Neuronal stem cell (in vitro differentiated cells): Measurements from ENCODE around the gene RAPGEF3.

Source experiments
- DNase-seq: peaks from one replicate; pipeline ENCODE4 v3.0.0-alpha.2; 2013; ENCODE audit warnings: low spot score
- H2AFZ ChIP-seq: one replicate; pipeline ENCODE4 v1.6.1; 2013; ENCODE audit warnings: mild to moderate bottlenecking, low read length, inconsistent platforms
- H2AK5ac ChIP-seq: 2 replicates; pipeline ENCODE4 v1.6.1; 2013; ENCODE audit warnings: low read depth, mild to moderate bottlenecking, inconsistent platforms, low read length, moderate library complexity, mixed read lengths
- H2BK120ac ChIP-seq: 2 replicates; pipeline ENCODE4 v1.6.1; 2013; ENCODE audit warnings: low read depth, mild to moderate bottlenecking, inconsistent platforms, low read length, moderate library complexity, mixed read lengths
- H2BK12ac ChIP-seq: one replicate; pipeline ENCODE4 v1.6.1; 2013; ENCODE audit warnings: low read length, inconsistent platforms
- H2BK15ac ChIP-seq: 2 replicates; pipeline ENCODE4 v1.6.1; 2013; ENCODE audit warnings: mild to moderate bottlenecking, low read length, inconsistent platforms, mixed read lengths
- H2BK5ac ChIP-seq: one replicate; pipeline ENCODE4 v1.6.1; 2013; ENCODE audit warnings: inconsistent platforms, mild to moderate bottlenecking, low read length, moderate library complexity
- H3K14ac ChIP-seq: one replicate; pipeline ENCODE4 v1.6.1; 2013; ENCODE audit warnings: low read length, inconsistent platforms
- H3K18ac ChIP-seq: 2 replicates; pipeline ENCODE4 v1.6.1; 2013; ENCODE audit warnings: low read length, inconsistent platforms
- H3K23ac ChIP-seq: 2 replicates; pipeline ENCODE4 v1.6.1; 2013; ENCODE audit warnings: low read depth, mild to moderate bottlenecking, mixed read lengths, low read length, inconsistent platforms; ENCODE audit not compliant: poor library complexity
- H3K27ac ChIP-seq: replicated peaks from 3 replicates; pipeline ENCODE4 v1.5.1; 2013; ENCODE audit warnings: low read length, inconsistent platforms
- H3K27me3 ChIP-seq, 3 experiments: 2 replicates each; pipeline ENCODE4 v1.6.1; 2013; ENCODE audit warnings: low read length in 3 of 3, mild to moderate bottlenecking in 2 of 3, inconsistent platforms in 1 of 3, low read depth in 1 of 3, mixed read lengths in 1 of 3, moderate library complexity in 1 of 3; ENCODE audit not compliant: control insufficient read depth in 3 of 3, insufficient read depth in 3 of 3
- H3K36me3 ChIP-seq, 2 donors: replicated peaks in 1 of 2; 2 replicates each; pipeline ENCODE4 v1.6.1; 2013; ENCODE audit warnings: low read length in 2 of 2; ENCODE audit not compliant: control insufficient read depth in 2 of 2, insufficient read depth in 2 of 2
- H3K4ac ChIP-seq: 2 replicates; pipeline ENCODE4 v1.6.1; 2013; ENCODE audit warnings: inconsistent platforms, mild to moderate bottlenecking, low read length, moderate library complexity
- H3K4me1 ChIP-seq, 2 donors: 1 replicate in 1 of 2; 2 replicates in 1 of 2; pipeline ENCODE4 v1.6.1; 2013; ENCODE audit warnings: low read length in 2 of 2, low read depth in 1 of 2; ENCODE audit not compliant: control insufficient read depth in 2 of 2, insufficient read depth in 1 of 2
- H3K4me2 ChIP-seq: one replicate; pipeline ENCODE4 v1.6.1; 2013; ENCODE audit warnings: mild to moderate bottlenecking, low read length, inconsistent platforms; ENCODE audit not compliant: insufficient read depth, poor library complexity, severe bottlenecking
- H3K4me3 ChIP-seq, 2 donors: 2 replicates each; pipeline ENCODE4 v1.5.1; 2013; ENCODE audit warnings: low read length in 2 of 2, mild to moderate bottlenecking in 2 of 2, inconsistent platforms in 1 of 2, moderate library complexity in 1 of 2
- H3K79me1 ChIP-seq: one replicate; pipeline ENCODE4 v1.6.1; 2013; ENCODE audit warnings: low read depth, mild to moderate bottlenecking, inconsistent platforms, low read length, moderate library complexity
- H3K9ac ChIP-seq: one replicate; pipeline ENCODE4 v1.6.1; 2013; ENCODE audit warnings: mild to moderate bottlenecking, low read depth, low read length, inconsistent platforms; ENCODE audit not compliant: poor library complexity
- H3K9me3 ChIP-seq, 2 donors: replicated peaks in 1 of 2; 2 replicates each; pipeline versions ENCODE3 to v1.6.1; 2013; ENCODE audit warnings: low read length in 2 of 2, mild to moderate bottlenecking in 2 of 2, inconsistent platforms in 1 of 2, low read depth in 1 of 2, mixed read lengths in 1 of 2, moderate library complexity in 1 of 2; ENCODE audit not compliant: control insufficient read depth in 2 of 2, insufficient read depth in 1 of 2
- H4K8ac ChIP-seq: one replicate; pipeline ENCODE4 v1.6.1; 2013; ENCODE audit warnings: low read depth, mild to moderate bottlenecking, inconsistent platforms, low read length, moderate library complexity
- H4K91ac ChIP-seq: one replicate; pipeline ENCODE4 v1.6.1; 2013; ENCODE audit warnings: low read length, low read depth, mild to moderate bottlenecking, inconsistent platforms; ENCODE audit not compliant: poor library complexity
- WGBS, 2 donors: extraction: QIAGEN DNeasy Blood & Tissue Kit; methylation state at CpG; one replicate each; pipeline ENCODE4 v1.1.7; 2013; ENCODE audit warnings: missing lambda C conversion rate in 2 of 2, mixed read lengths in 1 of 2; ENCODE audit not compliant: insufficient read length in 2 of 2, insufficient replicate concordance in 1 of 2; ENCODE audit errors: extremely low coverage in 2 of 2; 5-methylcytosine and 5-hydroxymethylcytosine counted together

RAPGEF3 gene

GRCh38 chr12:47711448-47711847, 47.2 kb downstream of the RAPGEF3 start:
- Histone ChIP-seq H3K9ac (no peak overlapping the region), H3K23ac (no peak overlapping the region), H3K9me3 (no peaks in the 10 kb centered on the region), H4K91ac (no peak overlapping the region), H3K14ac (no peak overlapping the region), H2BK15ac (no peak overlapping the region), H3K4me3 (no peak overlapping the region), H2BK5ac (no peak overlapping the region), H3K27ac (no peak overlapping the region), H4K8ac (no peak overlapping the region), H2AFZ (no peak overlapping the region), H2AK5ac (no peak overlapping the region), H3K36me3 (no peaks in the 10 kb centered on the region), H3K79me1 (no peaks in the 10 kb centered on the region), H3K4me1 (peaks cover 0 to 4% of the 10 kb centered on the region in 2 donors), H3K18ac (no peak overlapping the region), H2BK12ac (no peak overlapping the region), H2BK120ac (no peak overlapping the region), H3K27me3 (no peaks in the 10 kb centered on the region), H3K4me2 (no peak overlapping the region), H3K4ac (no peak overlapping the region)
- WGBS, 2 donors = no CpG with 5 or more reads among the region's 5 CpGs
- DNase-seq = no peak

- DNase-seq = no peak
- Histone ChIP-seq H3K27me3 (no peaks in the 10 kb centered on the region), H3K4ac (no peak overlapping the region), H3K79me1 (no peaks in the 10 kb centered on the region), H3K4me2 (no peak overlapping the region), H2BK120ac (no peak overlapping the region), H2AK5ac (no peak overlapping the region), H2AFZ (no peak overlapping the region), H3K36me3 (no peaks in the 10 kb centered on the region), H3K18ac (no peak overlapping the region), H3K9ac (no peak overlapping the region), H3K9me3 (no peaks in the 10 kb centered on the region), H2BK5ac (no peak overlapping the region), H3K27ac (no peak overlapping the region), H2BK12ac (no peak overlapping the region), H3K23ac (no peak overlapping the region), H2BK15ac (no peak overlapping the region), H4K8ac (no peak overlapping the region), H3K14ac (no peak overlapping the region), H4K91ac (no peak overlapping the region), H3K4me1 (peaks cover 0 to 4% of the 10 kb centered on the region in 2 donors), H3K4me3 (no peak overlapping the region)
Measured at GRCh38 chr12:47710278-47710677, 48.4 kb downstream of the RAPGEF3 start.

GRCh38 chr12:47709671-47710070, 49.0 kb downstream of the RAPGEF3 start:
- no peak overlapping the region for H2BK5ac ChIP-seq
- H3K23ac ChIP-seq = no peak overlapping the region
- no peak overlapping the region for H2BK120ac ChIP-seq
- peaks cover 0 to 1% of the 10 kb centered on the region in 2 donors for H3K4me1 ChIP-seq
- no peak overlapping the region for H2BK12ac ChIP-seq
- H3K9me3 ChIP-seq = no peaks in the 10 kb centered on the region
- no CpG with 5 or more reads among the region's 2 CpGs for WGBS, 2 donors
- no peaks in the 10 kb centered on the region for H3K79me1 ChIP-seq
- H3K4me2 ChIP-seq = no peak overlapping the region
- no peak overlapping the region for H4K91ac ChIP-seq
- H3K9ac ChIP-seq = no peak overlapping the region
- no peak overlapping the region for H3K4me3 ChIP-seq
- no peaks in the 10 kb centered on the region for H3K36me3 ChIP-seq
- no peak overlapping the region for H3K27ac ChIP-seq
- no peak for DNase-seq
- H2AFZ ChIP-seq = no peak overlapping the region
- H2BK15ac ChIP-seq = no peak overlapping the region
- no peak overlapping the region for H3K4ac ChIP-seq
- H3K14ac ChIP-seq = no peak overlapping the region
- H3K18ac ChIP-seq = no peak overlapping the region
- H3K27me3 ChIP-seq = no peaks in the 10 kb centered on the region
- no peak overlapping the region for H2AK5ac ChIP-seq
- no peak overlapping the region for H4K8ac ChIP-seq

GRCh38 chr12:47709237-47709636, 49.4 kb downstream of the RAPGEF3 start:
- H4K91ac ChIP-seq = no peak overlapping the region
- no peak overlapping the region for H2BK120ac ChIP-seq
- no peak overlapping the region for H3K4me3 ChIP-seq
- no peaks in the 10 kb centered on the region for H3K9me3 ChIP-seq
- H3K4me2 ChIP-seq = no peak overlapping the region
- DNase-seq = no peak
- H2AK5ac ChIP-seq = no peak overlapping the region
- H2BK15ac ChIP-seq = no peak overlapping the region
- no peak overlapping the region for H2AFZ ChIP-seq
- no peaks in the 10 kb centered on the region for H3K36me3 ChIP-seq
- H3K4me1 ChIP-seq = peaks cover 0 to 1% of the 10 kb centered on the region in 2 donors
- no peak overlapping the region for H3K27ac ChIP-seq
- H4K8ac ChIP-seq = no peak overlapping the region
- H2BK5ac ChIP-seq = no peak overlapping the region
- H3K23ac ChIP-seq = no peak overlapping the region
- whole genome bisulfite sequencing, 2 donors = no CpG with 5 or more reads among the region's 4 CpGs
- H3K27me3 ChIP-seq = no peaks in the 10 kb centered on the region
- no peak overlapping the region for H3K4ac ChIP-seq
- H3K9ac ChIP-seq = no peak overlapping the region
- no peak overlapping the region for H3K18ac ChIP-seq
- no peak overlapping the region for H2BK12ac ChIP-seq
- H3K14ac ChIP-seq = no peak overlapping the region
- H3K79me1 ChIP-seq = no peaks in the 10 kb centered on the region
